ENCODE data around the gene TTLL8.

TTLL8 gene

GRCh38 chr22:50082197-50082715 is 24.2 kb upstream of the TTLL8 start:
- no peak overlapping the region for H3K4ac ChIP-seq (ENCODE audit: low read depth, low read length)
- no peak overlapping the region for H2AK5ac ChIP-seq (ENCODE audit: low read length)
- WGBS (ENCODE audit: extremely low coverage, insufficient coverage, low lambda C conversion rate), result no CpG with 5 or more reads among the region's 18 CpGs
- no peak for DNase-seq
- no peaks in the 10 kb centered on the region for H3K79me1 ChIP-seq (ENCODE audit: low read length)
- no peaks in the 10 kb centered on the region for H3K36me3 ChIP-seq (ENCODE audit: control insufficient read depth, insufficient read depth, low read length)
- no peak overlapping the region for H3K56ac ChIP-seq (ENCODE audit: low read length)
- no peak overlapping the region for H4K5ac ChIP-seq (ENCODE audit: low read length)
- no peak overlapping the region for H3K18ac ChIP-seq (ENCODE audit: low read length)
- no peaks in the 10 kb centered on the region for H3K27me3 ChIP-seq (ENCODE audit: insufficient read depth, low read length, poor library complexity)
- H3K9ac ChIP-seq (ENCODE audit: low read length), result no peak overlapping the region
- no peak overlapping the region for H2BK5ac ChIP-seq (ENCODE audit: low read length)
- no peak overlapping the region for H2BK120ac ChIP-seq (ENCODE audit: low read depth, low read length)
- H3K4me1 ChIP-seq (ENCODE audit: control insufficient read depth, low read depth, low read length), result no peaks in the 10 kb centered on the region
- H3K4me3 ChIP-seq (ENCODE audit: low read length), result no peak overlapping the region
- no peak overlapping the region for H4K8ac ChIP-seq (ENCODE audit: low read depth, low read length)
- no peak overlapping the region for H2BK15ac ChIP-seq (replicated peaks; ENCODE audit: low read depth)
- no peaks in the 10 kb centered on the region for H3K79me2 ChIP-seq (ENCODE audit: control insufficient read depth, insufficient read depth, low read length)
- H3K27ac ChIP-seq (ENCODE audit: low read depth, low read length), result no peak overlapping the region
- H3K23ac ChIP-seq (ENCODE audit: low read length), result no peak overlapping the region
- H3K4me2 ChIP-seq (ENCODE audit: low read length), result no peak overlapping the region

GRCh38 chr22:50081426-50082196 is 23.5 kb upstream of the TTLL8 start:
- H3K56ac ChIP-seq (ENCODE audit: low read length), result no peak overlapping the region
- no peak overlapping the region for H4K5ac ChIP-seq (ENCODE audit: low read length)
- no peak overlapping the region for H2BK120ac ChIP-seq (ENCODE audit: low read depth, low read length)
- DNase-seq, result no peak
- no peak overlapping the region for H3K4ac ChIP-seq (ENCODE audit: low read depth, low read length)
- H3K27ac ChIP-seq (ENCODE audit: low read depth, low read length), result no peak overlapping the region
- H3K4me2 ChIP-seq (ENCODE audit: low read length), result no peak overlapping the region
- no peak overlapping the region for H4K8ac ChIP-seq (ENCODE audit: low read depth, low read length)
- H2BK15ac ChIP-seq (replicated peaks; ENCODE audit: low read depth), result no peak overlapping the region
- H2AK5ac ChIP-seq (ENCODE audit: low read length), result no peak overlapping the region
- H3K9ac ChIP-seq (ENCODE audit: low read length), result no peak overlapping the region
- H3K79me2 ChIP-seq (ENCODE audit: control insufficient read depth, insufficient read depth, low read length), result no peaks in the 10 kb centered on the region
- no peak overlapping the region for H3K18ac ChIP-seq (ENCODE audit: low read length)
- no peaks in the 10 kb centered on the region for H3K36me3 ChIP-seq (ENCODE audit: control insufficient read depth, insufficient read depth, low read length)
- no peak overlapping the region for H3K4me3 ChIP-seq (ENCODE audit: low read length)
- no CpG with 5 or more reads among the region's 27 CpGs for WGBS (ENCODE audit: extremely low coverage, insufficient coverage, low lambda C conversion rate)
- no peak overlapping the region for H2BK5ac ChIP-seq (ENCODE audit: low read length)
- no peaks in the 10 kb centered on the region for H3K4me1 ChIP-seq (ENCODE audit: control insufficient read depth, low read depth, low read length)
- no peak overlapping the region for H3K23ac ChIP-seq (ENCODE audit: low read length)
- H3K79me1 ChIP-seq (ENCODE audit: low read length), result no peaks in the 10 kb centered on the region
- H3K27me3 ChIP-seq (ENCODE audit: insufficient read depth, low read length, poor library complexity), result no peaks in the 10 kb centered on the region

GRCh38 chr22:50080077-50080465 is 22.0 kb upstream of the TTLL8 start:
- Histone ChIP-seq H3K9ac (ENCODE audit: low read length) (no peak overlapping the region), H2BK120ac (ENCODE audit: low read depth, low read length) (no peak overlapping the region), H3K27me3 (ENCODE audit: insufficient read depth, low read length, poor library complexity) (no peaks in the 10 kb centered on the region), H3K79me1 (ENCODE audit: low read length) (no peaks in the 10 kb centered on the region), H3K23ac (ENCODE audit: low read length) (no peak overlapping the region), H2AK5ac (ENCODE audit: low read length) (no peak overlapping the region), H2BK15ac (replicated peaks; ENCODE audit: low read depth) (no peak overlapping the region), H3K4ac (ENCODE audit: low read depth, low read length) (no peak overlapping the region), H3K18ac (ENCODE audit: low read length) (no peak overlapping the region), H3K4me1 (ENCODE audit: control insufficient read depth, low read depth, low read length) (no peaks in the 10 kb centered on the region), H4K8ac (ENCODE audit: low read depth, low read length) (no peak overlapping the region), H3K79me2 (ENCODE audit: control insufficient read depth, insufficient read depth, low read length) (no peaks in the 10 kb centered on the region), H3K4me2 (ENCODE audit: low read length) (no peak overlapping the region), H4K5ac (ENCODE audit: low read length) (no peak overlapping the region), H3K36me3 (ENCODE audit: control insufficient read depth, insufficient read depth, low read length) (no peaks in the 10 kb centered on the region), H2BK5ac (ENCODE audit: low read length) (no peak overlapping the region), H3K27ac (ENCODE audit: low read depth, low read length) (no peak overlapping the region), H3K4me3 (ENCODE audit: low read length) (no peak overlapping the region), H3K56ac (ENCODE audit: low read length) (no peak overlapping the region)
- WGBS (ENCODE audit: extremely low coverage, insufficient coverage, low lambda C conversion rate), result no CpG with 5 or more reads among the region's 13 CpGs
- DNase-seq, result no peak

GRCh38 chr22:50078761-50079160 is 20.7 kb upstream of the TTLL8 start:
- Histone ChIP-seq H3K4me1 (ENCODE audit: control insufficient read depth, low read depth, low read length) (no peaks in the 10 kb centered on the region), H3K36me3 (ENCODE audit: control insufficient read depth, insufficient read depth, low read length) (no peaks in the 10 kb centered on the region), H2BK5ac (ENCODE audit: low read length) (no peak overlapping the region), H3K18ac (ENCODE audit: low read length) (no peak overlapping the region), H3K4ac (ENCODE audit: low read depth, low read length) (no peak overlapping the region), H3K79me1 (ENCODE audit: low read length) (no peaks in the 10 kb centered on the region), H3K56ac (ENCODE audit: low read length) (no peak overlapping the region), H4K5ac (ENCODE audit: low read length) (no peak overlapping the region), H3K27ac (ENCODE audit: low read depth, low read length) (no peak overlapping the region), H2BK120ac (ENCODE audit: low read depth, low read length) (no peak overlapping the region), H4K8ac (ENCODE audit: low read depth, low read length) (no peak overlapping the region), H3K4me3 (ENCODE audit: low read length) (no peak overlapping the region), H3K4me2 (ENCODE audit: low read length) (no peak overlapping the region), H2BK15ac (replicated peaks; ENCODE audit: low read depth) (no peak overlapping the region), H3K9ac (ENCODE audit: low read length) (no peak overlapping the region), H3K79me2 (ENCODE audit: control insufficient read depth, insufficient read depth, low read length) (no peaks in the 10 kb centered on the region), H3K27me3 (ENCODE audit: insufficient read depth, low read length, poor library complexity) (no peaks in the 10 kb centered on the region), H2AK5ac (ENCODE audit: low read length) (no peak overlapping the region), H3K23ac (ENCODE audit: low read length) (no peak overlapping the region)
- whole genome bisulfite sequencing (ENCODE audit: extremely low coverage, insufficient coverage, low lambda C conversion rate), result no CpG with 5 or more reads among the region's 9 CpGs
- no peak for DNase-seq

GRCh38 chr22:50078246-50078645 is 20.1 kb upstream of the TTLL8 start:
- Histone ChIP-seq H3K79me2 (ENCODE audit: control insufficient read depth, insufficient read depth, low read length) (no peaks in the 10 kb centered on the region), H3K79me1 (ENCODE audit: low read length) (no peaks in the 10 kb centered on the region), H2BK5ac (ENCODE audit: low read length) (no peak overlapping the region), H4K5ac (ENCODE audit: low read length) (no peak overlapping the region), H3K9ac (ENCODE audit: low read length) (no peak overlapping the region), H3K4me1 (ENCODE audit: control insufficient read depth, low read depth, low read length) (no peaks in the 10 kb centered on the region), H2BK15ac (replicated peaks; ENCODE audit: low read depth) (no peak overlapping the region), H2BK120ac (ENCODE audit: low read depth, low read length) (no peak overlapping the region), H3K4ac (ENCODE audit: low read depth, low read length) (no peak overlapping the region), H3K18ac (ENCODE audit: low read length) (no peak overlapping the region), H3K4me3 (ENCODE audit: low read length) (no peak overlapping the region), H3K36me3 (ENCODE audit: control insufficient read depth, insufficient read depth, low read length) (no peaks in the 10 kb centered on the region), H3K27me3 (ENCODE audit: insufficient read depth, low read length, poor library complexity) (no peaks in the 10 kb centered on the region), H3K23ac (ENCODE audit: low read length) (no peak overlapping the region), H3K4me2 (ENCODE audit: low read length) (no peak overlapping the region), H2AK5ac (ENCODE audit: low read length) (no peak overlapping the region), H3K27ac (ENCODE audit: low read depth, low read length) (no peak overlapping the region), H4K8ac (ENCODE audit: low read depth, low read length) (no peak overlapping the region), H3K56ac (ENCODE audit: low read length) (no peak overlapping the region)
- DNase-seq, result no peak
- no CpG with 5 or more reads among the region's 13 CpGs for WGBS (ENCODE audit: extremely low coverage, insufficient coverage, low lambda C conversion rate)
